Measurements from ENCODE around the gene EN2.
"Not testable (repeated sequence)": the region's sequence is repeated elsewhere in the genome, so short reads cannot be mapped to it uniquely, and the experiment has no call there.

Gene EN2

DNA sequence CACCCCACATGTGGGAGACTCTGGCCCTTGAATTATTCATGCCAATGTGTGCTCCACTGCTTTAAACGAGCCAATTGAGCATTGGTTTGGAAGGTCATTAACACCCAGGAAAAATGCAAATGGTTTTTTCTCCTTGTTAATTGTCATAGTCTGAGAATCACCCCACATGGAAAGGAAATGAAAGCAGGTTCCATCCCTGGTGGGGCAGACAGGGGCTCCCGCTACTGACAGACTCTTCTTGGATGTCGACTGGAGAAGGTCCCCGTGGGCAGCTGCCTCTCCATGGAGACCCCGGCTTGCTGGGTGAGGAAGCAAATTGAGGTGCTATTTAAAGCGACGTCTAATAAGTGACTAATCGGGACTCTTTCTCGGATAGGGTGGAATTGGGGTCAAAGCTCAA, 32.0 kb upstream of the EN2 start:
- no peak for DNase-seq (ENCODE audit: low read depth, low spot score)

DNA sequence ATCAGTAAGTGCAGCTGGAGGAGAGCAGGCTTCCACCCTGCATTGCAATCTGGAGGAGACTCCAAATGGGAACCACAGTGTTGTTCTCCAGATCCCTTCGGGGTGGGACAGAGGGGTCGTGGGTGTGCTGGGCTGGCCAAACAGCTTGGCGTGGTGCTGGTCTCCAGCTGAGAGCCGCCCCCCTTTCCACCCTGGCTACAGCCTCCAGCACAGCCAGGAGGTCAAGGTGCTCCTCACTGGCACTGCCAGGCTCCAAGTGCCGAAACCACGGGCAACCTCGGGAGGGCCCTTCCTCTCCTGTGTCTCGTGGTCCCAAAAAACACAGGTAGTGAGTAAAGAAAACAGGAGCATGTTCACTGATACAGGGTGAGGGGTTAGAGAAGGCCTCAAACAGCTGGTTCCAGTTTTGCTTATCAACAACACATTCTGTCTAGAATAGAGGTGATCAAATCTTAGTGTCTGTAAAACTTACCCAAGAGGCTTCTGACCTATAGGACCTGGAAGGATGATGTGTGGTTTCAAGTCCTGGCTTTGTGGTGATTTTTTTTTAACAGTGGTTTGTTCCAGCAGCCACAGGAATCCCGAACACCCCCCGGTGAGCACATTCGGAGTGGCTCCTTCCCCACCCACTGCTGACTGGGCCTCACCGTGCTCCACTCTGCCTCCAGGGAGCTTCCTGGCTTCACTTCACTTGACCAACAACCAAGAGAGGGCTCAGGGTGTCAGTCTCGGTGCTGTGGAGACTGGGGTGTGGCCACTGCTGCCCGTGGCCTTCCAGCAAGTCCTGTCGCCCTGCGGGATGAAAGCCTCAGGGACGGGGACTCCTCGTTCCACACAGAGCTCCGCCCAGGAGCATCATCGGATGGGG, 31.2 kb upstream of the EN2 start:
- no peak for DNase-seq (ENCODE audit: low read depth, low spot score)

GRCh38 chr7:155427411-155428038, 30.4 kb upstream of the EN2 start:
- no peak for DNase-seq (ENCODE audit: low read depth, low spot score)

DNA sequence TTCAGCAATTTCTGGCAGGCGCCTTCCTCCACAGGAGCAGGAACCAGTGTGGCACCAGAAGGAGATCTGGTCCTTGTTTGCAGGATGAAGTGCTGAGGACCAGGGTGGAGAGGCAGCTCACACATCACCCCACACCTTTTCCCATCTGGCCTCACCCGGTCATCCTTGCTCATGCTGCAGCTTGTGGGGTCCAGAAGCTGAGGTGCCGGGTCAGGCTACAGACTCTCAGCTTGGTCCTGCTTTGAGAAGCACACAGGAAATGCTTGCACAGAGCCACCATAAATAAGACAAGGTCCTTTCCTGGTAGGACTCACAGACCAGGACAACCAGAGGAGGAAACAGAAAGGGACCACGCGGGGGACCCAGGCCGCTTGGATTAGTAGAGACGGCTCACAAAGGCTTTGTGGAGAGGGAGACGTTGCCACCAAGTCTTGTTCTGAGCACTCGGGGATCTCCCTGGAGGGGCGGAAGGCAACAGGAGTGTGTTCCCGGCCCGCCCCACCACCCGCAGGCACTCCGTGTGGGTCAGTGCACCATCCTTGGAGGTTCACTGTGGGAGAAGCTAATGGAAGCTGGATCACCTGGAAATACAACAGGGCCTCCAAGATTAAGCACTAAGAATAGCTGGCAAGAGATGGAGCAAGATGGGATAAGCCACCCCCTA, 29.6 kb upstream of the EN2 start:
- DNase-seq (ENCODE audit: low read depth, low spot score) = no peak

GRCh38 chr7:155429651-155430050, 28.3 kb upstream of the EN2 start:
- DNase-seq (ENCODE audit: low read depth, low spot score) = no peak

- DNase-seq (ENCODE audit: low read depth, low spot score) = no peak
Measured at GRCh38 chr7:155430606-155431005, 27.3 kb upstream of the EN2 start.

DNA sequence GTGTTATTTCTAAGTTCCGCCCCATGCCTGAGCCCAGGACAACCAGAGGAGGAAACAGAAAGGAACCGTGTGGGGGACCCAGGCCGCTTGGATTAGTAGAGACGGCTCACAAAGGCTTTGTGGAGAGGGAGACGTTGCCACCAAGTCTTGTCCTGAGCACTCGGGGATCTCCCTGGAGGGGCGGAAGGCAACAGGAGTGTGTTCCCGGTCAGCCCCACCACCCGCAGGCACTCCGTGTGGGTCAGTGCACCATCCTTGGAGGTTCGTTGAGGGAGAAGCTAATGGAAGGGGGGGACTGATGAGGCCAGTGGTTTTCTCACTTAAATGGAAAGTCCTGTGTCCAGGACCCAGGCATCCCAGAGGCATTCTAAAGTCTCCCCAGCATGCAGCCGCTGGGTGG, 26.7 kb upstream of the EN2 start:
- DNase-seq (ENCODE audit: low read depth, low spot score) = no peak

GRCh38 chr7:155431711-155432110, 26.2 kb upstream of the EN2 start:
- no peak for DNase-seq (ENCODE audit: low read depth, low spot score)

- DNase-seq (ENCODE audit: low read depth, low spot score) = no peak
Measured at GRCh38 chr7:155435110-155435509, 22.8 kb upstream of the EN2 start.

DNA sequence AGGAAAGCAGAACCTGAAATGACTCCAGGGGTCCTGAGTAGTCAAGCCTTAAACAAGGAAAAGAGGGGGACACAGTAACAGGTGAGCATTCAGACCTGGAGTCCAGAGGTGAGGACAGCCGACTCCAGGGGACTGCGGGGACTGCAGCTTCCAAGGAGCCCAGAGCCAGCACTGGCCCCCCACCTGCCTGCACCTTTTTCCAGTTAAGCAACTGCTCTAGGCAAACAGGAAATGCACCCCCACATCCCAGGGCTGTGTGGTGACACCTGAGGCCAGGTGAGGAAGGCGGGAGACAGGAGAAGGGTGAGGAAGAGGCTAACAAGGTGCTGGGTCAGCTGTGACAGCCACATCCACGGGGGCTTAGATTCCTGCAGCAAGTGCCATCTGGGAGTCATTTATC, 20.1 kb upstream of the EN2 start:
- DNase-seq (ENCODE audit: low read depth, low spot score) = no peak

DNA sequence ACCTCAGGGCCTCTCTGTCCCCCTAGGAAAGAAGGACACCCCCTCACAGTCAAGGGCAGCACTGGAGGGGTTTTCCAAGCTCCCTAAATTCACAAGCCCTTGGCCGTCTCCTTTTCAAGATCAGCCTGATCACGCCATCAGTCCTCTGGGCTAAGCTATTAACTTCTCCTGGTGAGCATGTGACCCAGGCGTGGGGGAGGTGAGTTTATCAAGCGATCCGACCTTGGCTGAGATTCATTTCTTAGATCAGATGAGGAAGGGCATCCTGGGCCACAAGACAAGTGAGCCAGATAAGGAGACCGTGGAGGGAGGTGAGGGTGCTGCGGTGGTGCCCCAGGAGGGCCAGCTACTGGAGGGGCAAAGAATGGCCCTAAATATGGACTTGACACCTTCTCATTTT, 19.2 kb upstream of the EN2 start:
- DNase-seq (ENCODE audit: low read depth, low spot score) = no peak

GRCh38 chr7:155439311-155440017, 18.5 kb upstream of the EN2 start:
- DNase-seq (ENCODE audit: low read depth, low spot score) = no peak

DNA sequence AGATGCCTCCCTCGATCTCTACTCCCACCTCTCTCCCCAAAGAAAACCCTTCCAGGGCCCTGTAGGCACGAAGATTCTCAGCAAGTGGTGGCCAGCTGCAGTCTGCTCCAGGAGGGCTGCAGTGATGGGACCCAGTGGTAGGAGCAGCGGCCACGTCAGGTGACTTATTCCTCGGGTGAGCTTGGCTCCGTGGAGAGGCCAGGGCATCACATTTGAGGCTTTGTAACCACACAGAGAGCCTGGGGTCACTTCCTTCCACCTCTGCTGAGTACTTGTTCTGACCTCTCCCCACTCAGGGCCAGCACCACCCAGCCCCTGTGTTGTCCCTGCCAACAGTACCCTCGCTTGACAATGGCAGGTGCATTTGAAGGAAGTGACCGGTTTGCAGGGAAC, 17.9 kb upstream of the EN2 start:
- no peak for DNase-seq (ENCODE audit: low read depth, low spot score)

DNA sequence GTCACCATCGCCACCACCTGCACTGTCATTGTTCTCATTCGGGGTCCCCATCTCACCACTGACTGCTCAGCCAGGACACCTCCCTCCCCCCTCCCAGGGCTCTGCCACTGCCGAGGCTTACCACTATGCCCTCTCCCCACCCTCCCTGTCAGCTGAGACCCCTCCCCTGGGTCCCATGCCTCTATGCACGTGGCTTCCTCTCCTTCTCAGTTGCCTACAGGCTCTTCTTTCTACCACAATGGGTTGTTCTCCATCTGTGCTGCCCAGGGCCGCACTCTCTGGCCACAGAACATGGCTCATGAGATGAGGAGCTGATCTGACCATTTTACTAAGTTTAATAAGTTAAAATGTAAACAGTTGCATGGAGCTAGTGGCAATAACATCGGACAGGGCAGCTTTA, 16.1 kb upstream of the EN2 start:
- DNase-seq (ENCODE audit: low read depth, low spot score) = no peak

DNA sequence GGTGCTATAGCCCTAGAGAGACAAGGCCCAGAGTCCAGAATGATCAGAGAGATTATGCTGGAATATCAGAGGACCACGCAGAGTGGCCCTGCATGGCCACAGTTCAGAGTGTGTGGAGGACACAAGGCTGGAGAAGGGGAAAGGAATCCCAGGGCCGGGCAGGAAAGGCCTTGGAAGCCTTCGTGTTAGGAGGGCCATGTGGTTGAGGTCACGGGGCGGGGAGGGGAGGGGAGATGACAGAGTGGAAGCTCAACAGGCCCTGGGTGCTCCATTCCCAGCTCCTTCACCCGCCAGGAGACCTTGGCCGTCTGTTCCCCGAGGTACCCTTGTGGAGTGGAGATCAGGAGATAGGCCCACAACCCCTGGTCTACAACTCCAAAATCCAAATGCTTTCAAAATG, 13.2 kb upstream of the EN2 start:
- no peak for DNase-seq (ENCODE audit: low read depth, low spot score)

DNA sequence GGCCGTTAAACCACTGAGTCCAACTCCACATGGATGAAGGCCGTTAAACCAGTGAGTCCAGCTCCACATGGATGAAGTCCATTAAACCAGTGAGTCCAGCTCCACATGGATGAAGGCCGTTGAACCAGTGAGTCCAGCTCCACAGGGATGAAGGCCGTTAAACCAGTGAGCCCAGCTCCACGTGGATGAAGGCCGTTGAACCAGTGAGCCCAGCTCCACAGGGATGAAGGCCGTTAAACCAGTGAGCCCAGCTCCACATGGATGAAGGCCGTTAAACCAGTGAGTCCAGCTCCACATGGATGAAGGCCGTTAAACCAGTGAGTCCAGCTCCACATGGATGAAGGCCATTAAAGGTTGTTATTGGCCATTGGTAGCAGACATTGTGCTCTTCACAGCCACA, 12.3 kb upstream of the EN2 start:
- not testable (repeated sequence) for DNase-seq (ENCODE audit: low read depth, low spot score)

GRCh38 chr7:155447603-155448002, 10.3 kb upstream of the EN2 start:
- DNase-seq (ENCODE audit: low read depth, low spot score) = no peak

GRCh38 chr7:155448632-155449007, 9.3 kb upstream of the EN2 start:
- no peak for DNase-seq (ENCODE audit: low read depth, low spot score)

GRCh38 chr7:155449008-155449868, 8.7 kb upstream of the EN2 start:
- no peak for DNase-seq (ENCODE audit: low read depth, low spot score)

- DNase-seq (ENCODE audit: low read depth, low spot score) = no peak
Measured at GRCh38 chr7:155449869-155450557, 7.9 kb upstream of the EN2 start.

GRCh38 chr7:155450558-155450969, 7.4 kb upstream of the EN2 start:
- DNase-seq (ENCODE audit: low read depth, low spot score) = no peak
